Stimulated activated CD4-positive, alpha-beta T cell treated with anti-CD3 and anti-CD28 coated beads, Interleukin-4, amount 100 ng/mL, for 48 hours (primary cell): Measurements from ENCODE around the gene PGBD1.

ENCODE experiments used
- DNase-seq, 2 donors: peaks; one replicate each; pipeline ENCODE4 v3.0.0-alpha.2; 2020; ENCODE audit warnings: low read depth in 2 of 2

PGBD1 gene, protein sequence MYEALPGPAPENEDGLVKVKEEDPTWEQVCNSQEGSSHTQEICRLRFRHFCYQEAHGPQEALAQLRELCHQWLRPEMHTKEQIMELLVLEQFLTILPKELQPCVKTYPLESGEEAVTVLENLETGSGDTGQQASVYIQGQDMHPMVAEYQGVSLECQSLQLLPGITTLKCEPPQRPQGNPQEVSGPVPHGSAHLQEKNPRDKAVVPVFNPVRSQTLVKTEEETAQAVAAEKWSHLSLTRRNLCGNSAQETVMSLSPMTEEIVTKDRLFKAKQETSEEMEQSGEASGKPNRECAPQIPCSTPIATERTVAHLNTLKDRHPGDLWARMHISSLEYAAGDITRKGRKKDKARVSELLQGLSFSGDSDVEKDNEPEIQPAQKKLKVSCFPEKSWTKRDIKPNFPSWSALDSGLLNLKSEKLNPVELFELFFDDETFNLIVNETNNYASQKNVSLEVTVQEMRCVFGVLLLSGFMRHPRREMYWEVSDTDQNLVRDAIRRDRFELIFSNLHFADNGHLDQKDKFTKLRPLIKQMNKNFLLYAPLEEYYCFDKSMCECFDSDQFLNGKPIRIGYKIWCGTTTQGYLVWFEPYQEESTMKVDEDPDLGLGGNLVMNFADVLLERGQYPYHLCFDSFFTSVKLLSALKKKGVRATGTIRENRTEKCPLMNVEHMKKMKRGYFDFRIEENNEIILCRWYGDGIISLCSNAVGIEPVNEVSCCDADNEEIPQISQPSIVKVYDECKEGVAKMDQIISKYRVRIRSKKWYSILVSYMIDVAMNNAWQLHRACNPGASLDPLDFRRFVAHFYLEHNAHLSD

DNA sequence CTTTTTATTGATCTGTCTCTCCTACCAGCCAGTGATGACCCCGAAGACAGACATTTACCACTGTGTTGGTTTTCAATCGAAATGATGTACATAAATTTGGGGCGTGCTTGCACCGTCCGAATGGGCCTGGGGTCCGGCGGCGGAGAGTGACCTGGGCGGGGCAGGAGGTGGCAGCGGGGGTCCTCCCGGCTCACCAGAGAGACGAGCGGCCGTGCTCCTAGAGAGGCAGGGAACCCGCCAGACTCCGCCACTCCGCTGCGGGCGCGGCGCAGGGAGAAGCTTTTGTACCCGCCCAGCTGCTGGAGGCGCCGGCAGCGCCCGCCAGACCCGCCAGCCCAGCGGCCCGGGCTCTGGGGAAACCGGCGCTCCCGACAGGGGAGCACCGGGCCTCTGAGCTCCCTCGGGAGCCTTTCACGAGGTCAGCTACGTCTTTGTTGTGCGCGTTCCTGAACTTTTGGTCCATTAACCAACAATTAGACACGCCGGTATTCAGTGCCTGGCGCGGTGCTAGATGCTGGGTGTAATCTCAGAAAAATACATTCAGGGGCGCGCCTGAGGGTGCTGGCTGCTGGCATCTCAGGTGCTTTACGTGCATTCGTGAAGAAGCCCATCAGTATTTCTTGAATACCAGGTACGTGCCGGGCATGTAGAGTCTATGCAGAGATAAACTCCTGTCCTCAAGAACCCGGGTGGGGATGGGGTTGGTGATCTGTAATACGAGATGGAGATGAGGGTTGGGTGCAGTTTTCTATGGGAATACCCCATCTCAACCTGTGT, at the start of gene PGBD1:
PGBD1 (plus strand) TSS at position 285 of the 777 bp plus-strand sequence. CDS start 2,242 bp downstream, outside the sequence.
- DNase-seq: peak; percentile 46 to 51

DNA sequence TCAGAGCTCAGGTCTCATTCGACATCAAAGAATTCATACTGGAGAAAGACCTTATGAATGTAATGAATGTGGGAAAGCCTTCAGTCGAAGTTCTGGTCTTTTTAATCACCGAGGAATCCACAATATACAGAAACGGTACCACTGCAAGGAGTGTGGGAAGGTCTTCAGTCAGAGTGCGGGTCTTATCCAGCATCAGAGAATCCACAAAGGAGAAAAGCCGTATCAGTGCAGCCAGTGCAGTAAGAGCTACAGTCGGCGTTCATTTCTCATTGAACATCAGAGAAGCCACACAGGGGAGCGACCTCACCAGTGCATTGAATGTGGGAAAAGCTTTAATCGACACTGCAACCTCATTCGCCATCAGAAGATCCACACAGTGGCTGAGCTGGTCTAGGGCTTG, 48.6 kb upstream of the PGBD1 start:
- no peak for DNase-seq

DNA sequence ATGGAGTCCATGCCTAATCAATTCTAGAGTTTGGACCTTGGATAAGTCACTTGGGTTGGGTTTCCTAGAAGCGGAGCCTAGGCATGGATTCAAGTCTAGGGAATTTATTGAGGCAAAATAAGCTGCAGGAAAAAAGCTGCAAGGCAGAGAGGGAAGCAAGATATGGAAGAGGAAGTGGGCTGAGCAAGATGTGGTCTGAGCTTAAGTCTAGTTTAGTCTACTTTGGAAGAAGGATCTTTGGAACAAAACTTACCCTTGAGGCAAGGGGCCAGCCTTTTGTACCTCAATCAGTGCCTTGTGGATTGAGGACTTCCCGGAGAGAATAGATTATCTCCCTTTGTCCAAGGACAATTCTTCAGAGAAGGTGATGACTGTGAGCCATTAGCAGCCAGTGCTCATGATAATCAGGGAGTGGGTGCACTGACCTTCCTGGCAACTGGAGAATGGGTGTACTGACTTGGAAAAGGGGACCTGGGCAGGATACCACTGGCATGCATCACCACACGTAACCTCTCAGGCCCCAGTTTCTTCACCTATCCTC, 45.4 kb upstream of the PGBD1 start:
- DNase-seq: no peak

DNA sequence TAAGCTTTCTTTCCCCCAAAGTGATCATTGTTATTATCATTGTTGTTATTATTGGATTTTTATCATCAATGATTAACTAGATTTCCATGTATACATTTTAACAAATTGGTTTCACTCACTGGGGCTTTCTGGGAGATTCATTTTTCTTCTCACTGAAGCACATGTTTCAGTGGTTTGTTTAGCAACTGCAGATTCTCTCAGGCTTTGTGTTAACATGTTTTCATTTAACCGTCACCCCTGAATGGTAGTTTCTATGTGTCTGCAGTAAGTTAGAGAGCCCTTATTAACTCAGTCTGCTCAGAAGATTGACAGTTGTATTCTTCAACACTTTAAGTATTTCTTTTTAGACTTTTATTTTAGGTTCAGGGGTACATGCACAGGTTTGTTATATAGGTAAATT, 41.7 kb upstream of the PGBD1 start:
- no peak for DNase-seq

DNA sequence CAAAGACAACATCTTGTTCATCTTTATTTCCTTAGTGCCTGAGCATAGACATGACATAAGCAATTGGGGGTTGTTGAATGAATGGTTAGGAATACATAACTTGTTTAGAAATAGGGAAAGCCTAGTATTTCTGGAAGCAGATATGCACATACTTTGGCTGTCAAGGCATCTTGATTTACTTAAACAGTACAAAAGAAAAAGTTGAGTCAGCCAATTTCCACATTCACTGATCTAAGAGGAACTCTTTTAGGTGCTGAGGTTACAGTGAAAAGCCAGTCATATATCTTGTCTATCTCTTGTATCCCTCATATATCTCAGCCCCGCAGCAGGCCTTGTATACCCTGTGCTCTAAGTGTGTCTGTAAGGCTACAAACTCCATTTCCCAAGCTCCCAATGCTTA, 40.9 kb upstream of the PGBD1 start:
- no peak for DNase-seq

DNA sequence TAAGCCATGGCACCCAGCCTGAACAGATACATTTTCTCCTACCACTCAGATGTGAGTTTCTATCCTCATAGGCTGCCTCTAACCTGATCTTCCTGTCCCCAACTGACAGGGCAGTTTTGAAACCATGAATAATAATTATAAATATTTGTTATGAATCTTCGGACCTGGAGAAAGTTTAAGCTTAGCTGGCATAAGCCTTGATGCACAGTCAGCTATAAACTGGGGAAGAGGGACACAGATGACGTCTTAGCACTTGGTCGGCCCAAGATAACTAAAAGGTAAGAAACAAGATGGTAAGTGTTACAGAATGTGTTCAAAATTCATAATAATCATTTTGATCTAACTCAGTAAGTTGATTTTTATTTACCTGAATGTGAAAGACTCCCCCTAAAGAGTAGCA, 37.4 kb upstream of the PGBD1 start:
- no peak for DNase-seq

DNA sequence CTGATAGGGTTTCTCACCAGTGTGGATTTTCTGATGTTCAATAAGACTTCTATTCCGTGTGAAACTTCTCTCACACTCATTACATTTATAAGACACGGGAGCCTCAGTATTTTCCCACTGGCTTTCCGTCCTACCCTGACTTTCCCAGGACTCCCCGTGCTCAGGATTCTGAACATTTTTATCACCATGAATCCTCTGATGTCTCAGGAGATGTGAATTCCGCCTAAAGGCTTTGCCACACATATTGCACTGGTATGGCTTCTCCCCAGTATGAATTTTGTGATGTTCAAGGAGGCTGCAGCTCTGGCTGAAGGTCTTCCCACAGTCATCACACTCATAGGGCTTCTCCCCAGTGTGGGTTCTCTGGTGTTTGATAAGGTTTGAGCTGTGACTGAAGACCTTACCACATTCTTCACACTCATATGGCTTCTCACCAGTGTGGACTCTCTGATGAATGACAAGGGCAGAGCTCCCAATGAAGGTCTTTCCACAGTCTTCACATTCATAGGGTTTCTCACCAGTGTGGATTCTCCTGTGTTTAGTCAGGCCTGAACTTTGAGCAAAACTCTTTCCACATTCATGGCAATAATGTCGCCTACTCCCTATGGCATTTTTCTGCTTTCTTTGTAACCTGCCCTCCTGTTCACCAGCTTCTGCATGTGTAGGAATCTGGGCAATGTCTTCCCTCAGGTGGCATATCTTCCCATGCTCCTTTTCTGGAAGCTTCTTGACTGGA, 36.0 kb upstream of the PGBD1 start:
- DNase-seq: no peak

DNA sequence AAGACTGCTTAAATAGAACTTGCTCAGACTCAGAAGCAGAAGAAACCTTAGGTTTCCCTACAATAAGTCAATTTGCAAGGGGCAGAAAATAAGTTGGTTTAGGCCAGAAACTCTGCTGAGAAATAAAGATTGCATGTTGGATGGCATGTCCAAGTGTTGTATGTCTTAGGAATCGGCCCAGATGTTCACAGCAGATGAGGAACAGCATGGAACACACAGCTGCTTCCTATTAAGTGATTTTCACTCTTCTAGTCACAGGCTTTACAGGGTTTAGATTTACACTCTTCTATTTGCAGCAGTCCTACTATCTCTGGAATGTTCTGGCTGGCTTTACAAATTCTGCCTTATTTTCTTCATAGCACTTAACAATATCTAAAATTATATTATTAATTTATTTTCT, 32.5 kb upstream of the PGBD1 start:
- no peak for DNase-seq

DNA sequence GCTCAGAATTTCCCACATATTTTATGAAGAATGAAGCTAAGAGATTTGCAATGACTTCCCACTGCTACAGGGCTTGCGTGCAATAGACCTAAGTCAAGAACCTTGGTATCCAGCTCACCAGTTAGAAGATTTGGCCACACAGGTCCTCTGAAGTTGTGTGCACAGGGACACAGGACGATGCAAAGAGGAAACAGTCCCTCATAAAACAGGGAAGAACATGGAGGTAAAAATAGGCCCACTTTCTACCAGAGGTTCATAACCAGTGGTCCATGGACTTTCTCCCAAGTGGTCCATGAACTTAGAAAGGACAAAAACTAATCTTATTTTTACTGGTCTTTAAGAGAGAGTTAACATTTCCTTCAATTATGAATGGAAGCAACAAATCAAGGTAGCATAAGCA, 30.6 kb upstream of the PGBD1 start:
- no peak for DNase-seq

DNA sequence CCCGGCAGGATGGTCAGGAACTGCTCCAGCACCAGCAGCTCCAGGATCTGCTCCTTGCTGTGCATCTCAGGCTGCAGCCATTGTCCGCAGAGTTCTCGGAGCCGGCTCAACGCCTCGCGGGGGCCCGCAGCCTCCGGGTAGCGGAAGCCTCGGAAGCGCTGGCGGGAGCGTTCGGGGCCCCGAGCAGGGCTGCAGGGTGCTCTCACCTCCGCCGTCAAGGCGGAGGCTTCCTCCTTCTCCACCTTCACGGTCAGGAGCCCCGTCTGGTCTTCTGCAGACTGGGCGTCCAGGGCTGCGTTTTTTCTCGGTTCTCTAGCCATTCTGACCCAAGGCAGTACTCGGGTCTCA, 29.7 kb upstream of the PGBD1 start:
- DNase-seq: no peak

DNA sequence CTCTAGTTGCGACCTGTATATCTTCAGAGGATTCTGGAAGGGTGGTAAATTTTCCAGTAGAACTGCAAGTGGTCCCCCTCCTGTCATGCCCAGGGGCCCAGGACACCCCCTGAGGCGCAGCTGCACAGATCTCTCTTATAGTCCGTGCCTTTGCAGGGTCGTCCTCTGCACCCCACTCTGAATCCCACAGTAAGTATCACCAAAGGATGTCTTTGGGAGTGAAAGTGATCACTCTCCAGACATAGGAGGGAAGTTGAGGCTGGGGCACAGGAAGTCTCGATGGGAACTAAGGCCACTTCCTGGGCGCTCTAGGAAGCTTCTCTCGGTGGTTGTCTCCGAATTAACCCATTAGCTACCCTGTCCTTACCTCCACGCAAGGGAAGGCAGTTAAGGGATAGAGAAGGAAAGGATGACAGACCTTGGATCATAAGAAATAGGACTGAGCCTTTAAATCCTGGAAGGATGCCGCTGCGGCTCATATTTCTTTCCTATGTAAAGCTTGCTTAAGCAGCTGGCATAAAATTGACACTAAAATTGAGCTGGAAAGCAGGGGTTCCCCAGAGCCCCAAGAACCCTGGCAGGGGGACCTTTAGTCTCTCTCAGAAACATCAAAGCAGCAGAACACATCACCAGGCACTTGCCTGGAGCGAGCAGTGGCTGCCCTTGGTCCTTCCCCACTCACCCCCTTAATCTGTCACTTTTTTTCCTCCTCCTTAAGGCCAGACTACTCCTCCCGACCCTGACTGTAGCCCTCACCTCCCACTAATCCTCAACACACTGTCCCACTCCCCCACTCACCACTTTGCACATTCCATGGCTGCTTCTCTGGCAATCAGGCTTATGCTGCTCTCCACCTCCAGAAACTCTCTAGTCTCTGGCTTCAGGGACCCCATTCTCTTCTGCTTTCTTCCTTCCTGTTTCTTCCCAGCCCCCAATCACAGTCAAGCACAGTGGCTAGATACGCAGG, 29.1 kb upstream of the PGBD1 start, which contains the start of gene ZKSCAN4:
ZKSCAN4 (minus strand) TSS at position 261 of the 967 bp plus-strand sequence. CDS start 289 bp downstream, outside the sequence.
- peak; percentile 72 to 82 for DNase-seq

DNA sequence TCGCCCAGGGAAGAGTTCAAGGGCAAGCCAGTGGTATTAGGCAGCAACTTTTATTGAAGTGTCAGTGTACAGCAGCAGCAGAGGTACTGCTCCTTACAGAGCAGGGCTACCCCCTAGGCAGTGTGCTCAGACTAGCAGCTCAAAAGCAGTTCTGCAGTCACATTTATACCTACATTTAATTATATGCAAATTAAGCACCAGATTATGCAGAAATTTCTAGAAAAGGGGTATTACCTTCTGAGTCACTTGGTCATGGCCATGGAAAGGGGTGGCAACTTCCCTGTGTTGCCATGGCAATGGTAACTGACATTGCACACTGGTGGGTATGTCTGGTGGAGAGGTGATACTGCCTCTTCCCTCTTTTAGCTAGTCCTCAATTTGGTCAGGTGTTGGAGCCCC, 27.3 kb upstream of the PGBD1 start:
- DNase-seq: no peak

DNA sequence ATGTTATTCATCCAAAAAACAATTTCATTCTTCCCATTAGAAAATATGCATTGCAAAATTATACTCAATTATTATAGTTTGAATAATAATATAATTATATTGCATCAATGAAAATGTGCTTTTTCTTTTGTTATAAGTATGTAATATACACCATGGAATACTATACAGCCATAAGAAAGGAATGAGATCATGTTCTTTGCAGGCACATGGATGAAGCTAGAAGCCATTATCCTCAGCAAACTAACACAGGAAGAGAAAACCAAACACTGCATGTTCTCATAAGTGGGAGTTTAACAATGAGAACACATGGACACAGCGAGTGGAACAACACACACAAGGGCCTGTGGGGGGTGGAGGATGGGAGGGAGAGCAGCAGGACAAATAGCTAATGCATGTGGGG, 24.3 kb upstream of the PGBD1 start:
- DNase-seq: no peak

DNA sequence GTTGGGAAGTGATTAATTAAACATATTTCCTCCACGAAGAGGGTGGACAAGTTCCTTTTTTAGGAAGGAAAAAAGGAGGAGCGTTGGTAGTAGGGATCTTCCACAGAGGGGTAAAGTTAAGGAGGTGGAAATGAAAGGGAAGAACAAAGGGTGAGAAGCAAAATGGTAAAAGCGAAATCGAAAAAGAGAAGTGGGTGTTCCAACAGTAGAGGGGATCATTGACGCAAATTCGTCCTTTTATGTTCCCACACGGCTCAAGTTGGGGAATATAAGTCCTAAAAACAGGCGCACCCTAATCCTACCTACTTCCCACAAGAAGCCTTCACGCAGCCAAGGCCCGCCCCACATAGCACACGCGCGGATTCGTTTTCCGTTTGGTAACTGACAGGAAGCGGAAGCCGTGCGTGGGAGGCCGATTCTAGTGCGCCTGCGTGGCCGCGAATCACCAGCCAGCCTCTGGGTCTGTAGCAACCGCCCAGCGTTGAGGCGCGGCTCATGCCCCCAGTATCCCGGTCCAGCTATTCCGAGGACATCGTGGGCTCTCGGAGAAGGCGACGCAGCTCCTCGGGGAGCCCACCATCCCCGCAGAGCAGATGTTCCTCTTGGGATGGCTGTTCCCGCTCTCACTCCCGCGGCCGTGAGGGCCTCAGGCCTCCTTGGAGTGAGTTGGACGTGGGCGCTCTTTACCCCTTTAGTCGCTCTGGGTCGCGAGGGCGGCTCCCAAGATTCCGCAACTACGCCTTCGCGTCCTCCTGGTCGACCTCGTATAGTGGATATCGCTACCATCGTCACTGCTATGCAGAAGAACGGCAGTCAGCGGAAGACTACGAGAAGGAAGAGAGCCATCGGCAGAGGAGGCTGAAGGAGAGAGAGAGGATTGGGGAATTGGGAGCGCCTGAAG, 22.2 kb upstream of the PGBD1 start, which contains the start of gene NKAPL:
NKAPL (plus strand) TSS at position 421 of the 901 bp plus-strand sequence; CDS start at position 496, 75 bp downstream.
- DNase-seq: peak; percentile 43 to 54

DNA sequence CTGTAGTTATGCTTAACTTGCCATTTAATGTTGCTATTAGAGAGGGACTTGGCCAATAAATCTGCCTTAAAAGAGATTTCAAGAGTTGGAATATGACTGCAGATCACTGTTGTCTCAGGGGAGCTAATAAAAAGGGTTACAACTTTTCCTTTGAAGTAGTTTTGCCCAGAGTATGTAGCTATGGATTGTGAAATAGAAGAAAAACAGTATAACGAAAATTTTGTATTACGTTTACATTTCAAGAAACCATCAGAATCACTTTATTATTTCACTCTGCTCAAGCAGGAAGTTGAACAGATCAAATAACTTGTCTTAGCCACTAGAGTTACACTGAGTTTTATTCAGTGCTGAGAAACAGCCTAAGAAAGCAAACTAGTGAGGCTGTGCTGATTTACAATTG, 17.4 kb upstream of the PGBD1 start:
- DNase-seq: no peak

DNA sequence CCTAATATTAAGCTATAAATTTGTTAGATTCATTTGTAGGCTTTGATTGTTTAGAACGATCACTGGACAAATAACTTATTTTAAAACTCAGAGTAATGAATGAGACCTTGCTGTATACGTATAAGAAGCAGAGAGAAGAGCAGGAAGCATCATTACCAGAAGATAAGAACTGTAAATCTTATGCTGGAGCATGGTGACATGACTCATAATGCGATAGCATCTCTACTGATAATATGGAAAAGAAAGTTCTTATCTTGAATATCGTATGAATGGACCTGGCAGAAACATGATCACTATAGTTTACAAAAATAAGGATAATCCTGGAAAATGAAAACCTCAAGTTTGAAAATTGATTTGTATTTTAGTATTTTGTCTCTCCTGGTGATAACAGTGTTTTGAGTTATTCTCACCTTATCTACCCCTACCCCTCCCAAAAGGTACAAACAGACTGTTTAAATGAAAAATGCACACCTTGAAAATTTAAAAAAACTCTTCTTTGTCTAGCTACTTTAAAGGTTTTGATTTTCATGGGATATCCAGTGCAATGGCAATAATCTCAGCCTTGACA, 16.5 kb upstream of the PGBD1 start:
- DNase-seq: no peak

DNA sequence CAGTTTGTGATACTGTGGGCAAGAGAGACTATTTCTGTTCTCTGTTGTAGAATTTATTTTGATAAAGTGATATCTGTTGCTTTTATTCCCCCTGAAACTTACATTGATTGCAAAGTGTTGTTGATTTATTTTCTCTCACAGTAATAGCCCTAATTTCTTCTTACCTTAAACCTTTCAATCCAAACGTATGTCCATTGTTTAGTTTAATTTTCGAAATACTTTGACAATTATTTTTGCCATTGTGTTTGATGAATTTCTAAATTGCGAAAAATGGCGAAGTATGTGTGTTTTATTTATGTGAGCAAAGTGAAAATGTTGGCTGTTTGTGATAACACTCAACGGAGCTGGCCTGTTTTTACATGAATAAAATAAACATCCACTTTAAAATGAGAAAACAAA, 14.8 kb upstream of the PGBD1 start:
- no peak for DNase-seq

DNA sequence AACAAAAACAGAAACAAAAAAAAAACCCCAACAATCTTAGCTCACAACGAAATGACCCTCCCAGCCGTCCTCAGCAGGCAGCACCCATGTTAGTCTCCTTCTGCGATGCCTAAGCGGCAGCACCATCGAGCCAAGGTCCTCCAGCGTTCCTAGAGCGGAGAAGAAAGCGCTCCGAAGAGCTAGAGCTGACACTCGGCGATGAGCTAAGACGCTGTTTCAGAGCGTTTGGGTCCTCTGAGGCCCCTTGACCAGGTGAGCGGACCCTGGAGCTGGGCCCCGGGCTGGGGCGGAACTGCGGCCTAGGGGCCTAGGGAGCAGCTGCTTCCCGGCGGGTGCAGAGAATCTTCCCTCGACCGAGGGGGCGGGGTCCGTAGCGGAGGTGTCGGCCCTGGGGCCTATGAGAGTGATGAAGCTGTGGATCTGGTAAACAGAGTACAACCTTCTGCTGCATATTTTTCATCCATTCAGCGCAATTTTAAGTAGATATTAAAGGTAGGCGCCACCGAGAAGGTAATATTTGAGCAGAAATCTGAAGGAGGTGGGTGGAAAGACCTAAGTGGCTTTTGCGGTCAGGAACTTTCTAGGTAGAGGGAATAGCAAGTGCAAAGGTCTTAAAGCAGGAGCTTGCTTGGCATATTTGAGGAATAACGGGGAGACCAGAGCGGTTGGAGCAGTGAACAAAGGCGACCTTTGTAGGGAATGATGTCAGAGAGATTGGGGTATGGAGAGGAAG, 14.2 kb upstream of the PGBD1 start, which contains the start of gene ZSCAN26:
ZSCAN26 (plus strand) TSS at position 182 of the 733 bp plus-strand sequence. CDS start 4,777 bp downstream, outside the sequence.
- DNase-seq: peak; percentile 77
